SK-N-MC (cell line): ENCODE data around the gene MNAT1.
A peak's percentile ranks its signal among the peaks of the same experiment; 100 is the strongest.

Experiments used
- DNase-seq: peaks from one replicate; pipeline ENCODE4 v3.0.0-alpha.2; 2011; ENCODE audit warnings: low read depth, low spot score
- H3K27ac ChIP-seq: fragments of 200-600 bp; sonication (generic); 2 replicates; pipeline ENCODE4 v1.5.1; 2016; ENCODE audit warnings: mixed run types
- H3K36me3 ChIP-seq: fragments of 200-600 bp; sonication (generic); 2 replicates; pipeline ENCODE4 v1.6.1; 2017; ENCODE audit warnings: antibody characterized with exemption, low read length, mixed read lengths; ENCODE audit not compliant: insufficient read depth
- H3K4me3 ChIP-seq: fragments of 200-600 bp; sonication (generic); 2 replicates; pipeline ENCODE4 v1.5.1; 2016
- H3K9ac ChIP-seq: fragments of 200-600 bp; sonication (generic); 2 replicates; pipeline ENCODE4 v1.8.0; 2017; ENCODE audit warnings: mixed run types, mixed read lengths; ENCODE audit not compliant: insufficient read length
- H3K9me3 ChIP-seq: fragments of 200-600 bp; sonication (generic); 2 replicates; pipeline ENCODE4 v1.6.1; 2017; ENCODE audit warnings: low read depth, mild to moderate bottlenecking, antibody characterized with exemption, low read length, moderate library complexity, mixed read lengths
- EZH2 ChIP-seq: fragments of 200-600 bp; sonication (generic); IDR thresholded peaks from one replicate; pipeline ENCODE4 v1.6.1; 2017; ENCODE audit warnings: antibody characterized with exemption
- FOXP2 ChIP-seq: optimal IDR thresholded peaks from 2 replicates; pipeline ENCODE3; 2011; ENCODE audit warnings: mild to moderate bottlenecking, moderate library complexity; ENCODE audit not compliant: insufficient read depth; ENCODE audit errors: extremely low read length, control extremely low read depth
- POLR2AphosphoS5 ChIP-seq: IDR thresholded peaks from 2 replicates; pipeline ENCODE4 v1.6.1; 2012; ENCODE audit warnings: mild to moderate bottlenecking, low read depth, low read length, borderline replicate concordance

Gene MNAT1

GRCh38 chr14:60981633-60982455 lies 247.3 kb downstream of the MNAT1 start:
- Histone ChIP-seq H3K9ac (peak overlapping the region; percentile 96), H3K4me3 (peak overlapping the region; percentile 91), H3K27ac (peak overlapping the region; percentile 2; the same call in 1 of the 2 replicates), H3K36me3 (peaks cover 46% of the 10 kb centered on the region), H3K9me3 (no peaks in the 10 kb centered on the region)
- no peak for TF ChIP-seq FOXP2
- 0 out of 2 replicates have a peak, but pooled peaks have one; percentile 7 for TF ChIP-seq POLR2AphosphoS5
- no peak for TF ChIP-seq EZH2
- DNase-seq: no peak

- DNase-seq: no peak
- H3K9ac ChIP-seq: no peak overlapping the region
- H3K27ac ChIP-seq: no peak overlapping the region
- H3K4me3 ChIP-seq: no peak overlapping the region
- H3K36me3 ChIP-seq: peaks cover 38% of the 10 kb centered on the region
- no peaks in the 10 kb centered on the region for H3K9me3 ChIP-seq
- no peak for TF ChIP-seq EZH2
- no peak for TF ChIP-seq POLR2AphosphoS5
- TF ChIP-seq FOXP2: no peak
Observed at GRCh38 chr14:60984196-60984595, 249.6 kb downstream of the MNAT1 start.

GRCh38 chr14:60986500-60986899 lies 251.9 kb downstream of the MNAT1 start:
- Histone ChIP-seq H3K9ac (no peak overlapping the region), H3K36me3 (peaks cover 42% of the 10 kb centered on the region), H3K4me3 (no peak overlapping the region), H3K27ac (no peak overlapping the region), H3K9me3 (no peaks in the 10 kb centered on the region)
- DNase-seq: no peak
- TF ChIP-seq FOXP2 (no peak), EZH2 (no peak), POLR2AphosphoS5 (no peak)

- Histone ChIP-seq H3K9me3 (no peaks in the 10 kb centered on the region), H3K9ac (no peak overlapping the region), H3K36me3 (peaks cover 47% of the 10 kb centered on the region), H3K4me3 (no peak overlapping the region), H3K27ac (no peak overlapping the region)
- TF ChIP-seq EZH2 (no peak), POLR2AphosphoS5 (no peak), FOXP2 (no peak)
- DNase-seq: no peak
Observed at GRCh38 chr14:60989599-60989998, 255.0 kb downstream of the MNAT1 start.

GRCh38 chr14:60998617-60999016 lies 264.1 kb downstream of the MNAT1 start:
- no peak overlapping the region for H3K27ac ChIP-seq
- no peak for DNase-seq
- H3K9ac ChIP-seq: no peak overlapping the region
- no peaks in the 10 kb centered on the region for H3K9me3 ChIP-seq
- no peak overlapping the region for H3K4me3 ChIP-seq
- TF ChIP-seq EZH2 (no peak), FOXP2 (no peak), POLR2AphosphoS5 (no peak)
- H3K36me3 ChIP-seq: peaks cover 4% of the 10 kb centered on the region; the same call in 1 of the 2 replicates

GRCh38 chr14:60999536-60999935 lies 265.0 kb downstream of the MNAT1 start:
- no peak for DNase-seq
- Histone ChIP-seq H3K36me3 (no peaks in the 10 kb centered on the region), H3K9me3 (no peaks in the 10 kb centered on the region), H3K27ac (no peak overlapping the region), H3K4me3 (no peak overlapping the region), H3K9ac (no peak overlapping the region)
- no peak for TF ChIP-seq POLR2AphosphoS5
- TF ChIP-seq FOXP2: no peak
- no peak for TF ChIP-seq EZH2

- Histone ChIP-seq H3K27ac (no peak overlapping the region), H3K36me3 (no peaks in the 10 kb centered on the region), H3K4me3 (no peak overlapping the region), H3K9me3 (no peaks in the 10 kb centered on the region; the same call in 1 of the 2 replicates), H3K9ac (no peak overlapping the region)
- TF ChIP-seq FOXP2 (no peak), EZH2 (no peak), POLR2AphosphoS5 (no peak)
- no peak for DNase-seq
Observed at GRCh38 chr14:61003571-61003970, 269.0 kb downstream of the MNAT1 start.

GRCh38 chr14:61019537-61019936 lies 285.0 kb downstream of the MNAT1 start:
- no peak for DNase-seq
- Histone ChIP-seq H3K9ac (no peak overlapping the region), H3K4me3 (no peak overlapping the region), H3K36me3 (no peaks in the 10 kb centered on the region), H3K27ac (no peak overlapping the region), H3K9me3 (no peaks in the 10 kb centered on the region)
- TF ChIP-seq POLR2AphosphoS5 (no peak), FOXP2 (no peak), EZH2 (no peak)
